H1 (cell line): Measurements from ENCODE around the gene LAIR2. TPM values are rescaled to one million over a fixed set of nuclear protein-coding genes. Genes with fewer than 3 reads are reported as not detected.

Experiments used
- CTCF ChIA-PET: fragments of 300-600 bp; sonication (Branson Sonifier 250); formaldehyde crosslinking; loops from one replicate; lab custom pipeline; 2021; ENCODE audit not compliant: partially characterized antibody; lab: Charles Lee
- POLR2A ChIA-PET: fragments of 300-600 bp; sonication (Branson Sonifier 250); formaldehyde crosslinking; loops from one replicate; lab custom pipeline; 2021; ENCODE audit warnings: inconsistent platforms; ENCODE audit not compliant: partially characterized antibody; lab: Charles Lee
- DNase-seq, 2 experiments: peaks; one replicate each; pipeline versions ENCODE4 v3.0.0 to v3.0.0-alpha.2; 2010 to 2022; ENCODE audit warnings: low spot score in 2 of 2, low read depth in 1 of 2, mixed read lengths in 1 of 2
- FAIRE-seq: peaks from 2 replicates; lab custom pipeline; 2011; peaks lifted over from hg19 to GRCh38; lab: Jason Lieb, UNC
- H2AFZ ChIP-seq: 2 replicates; pipeline ENCODE4 v1.8.1; 2012; ENCODE audit warnings: low read length, inconsistent platforms
- H2AK5ac ChIP-seq: 2 replicates; pipeline ENCODE4 v1.6.1; 2013; ENCODE audit warnings: low read depth, low read length
- H2BK120ac ChIP-seq: replicated peaks from 2 replicates; pipeline ENCODE3; 2013; ENCODE audit warnings: low read depth, low read length, inconsistent platforms
- H2BK12ac ChIP-seq: 2 replicates; pipeline ENCODE4 v1.6.1; 2013; ENCODE audit warnings: low read depth, low read length
- H2BK15ac ChIP-seq: 2 replicates; pipeline ENCODE4 v1.6.1; 2013; ENCODE audit warnings: low read length
- H2BK20ac ChIP-seq: 2 replicates; pipeline ENCODE4 v1.6.1; 2013; ENCODE audit warnings: low read length
- H2BK5ac ChIP-seq: 2 replicates; pipeline ENCODE4 v1.6.1; 2013; ENCODE audit warnings: low read depth, low read length
- H3K14ac ChIP-seq: 2 replicates; pipeline ENCODE4 v1.6.1; 2013; ENCODE audit warnings: inconsistent platforms; ENCODE audit not compliant: insufficient read length
- H3K18ac ChIP-seq: 2 replicates; pipeline ENCODE4 v1.6.1; 2013; ENCODE audit warnings: low read length; ENCODE audit errors: extremely low read depth
- H3K23ac ChIP-seq: 2 replicates; pipeline ENCODE4 v1.6.1; 2013; ENCODE audit warnings: inconsistent platforms; ENCODE audit not compliant: insufficient read length
- H3K23me2 ChIP-seq: 2 replicates; pipeline ENCODE4 v1.6.1; 2013; ENCODE audit warnings: low read depth, low read length
- H3K27ac ChIP-seq: 2 replicates; pipeline ENCODE4 v1.6.1; 2011; ENCODE audit warnings: low read depth, low read length, inconsistent platforms
- H3K27me3 ChIP-seq, 4 experiments: replicated peaks in 1 of 4; 1 replicate in 1 of 4; 2 replicates in 3 of 4; pipeline versions ENCODE4 v1.6.1 to v1.8.1; 2011 to 2013; ENCODE audit warnings: low read length in 3 of 4, mild to moderate bottlenecking in 3 of 4, inconsistent platforms in 2 of 4, mixed read lengths in 2 of 4, moderate library complexity in 1 of 4; ENCODE audit not compliant: control insufficient read depth in 3 of 4, insufficient read depth in 3 of 4; ENCODE audit errors: extremely low read depth in 1 of 4
- H3K36me3 ChIP-seq, 4 experiments: 2 replicates each; pipeline versions ENCODE4 v1.6.1 to v1.8.1; 2011 to 2013; ENCODE audit warnings: mild to moderate bottlenecking in 4 of 4, low read length in 3 of 4, moderate library complexity in 2 of 4, control low read depth in 1 of 4, inconsistent platforms in 1 of 4; ENCODE audit not compliant: insufficient read depth in 4 of 4, control insufficient read depth in 2 of 4
- H3K4ac ChIP-seq: replicated peaks from 2 replicates; pipeline ENCODE3; 2013; ENCODE audit warnings: low read length, low read depth, mixed read lengths, inconsistent platforms; ENCODE audit not compliant: insufficient read length
- H3K4me1 ChIP-seq, 4 experiments: replicated peaks in 1 of 4; 1 replicate in 1 of 4; 2 replicates in 3 of 4; pipeline versions ENCODE4 v1.6.1 to v1.8.1; 2011 to 2013; ENCODE audit warnings: low read length in 3 of 4, inconsistent platforms in 2 of 4, mixed read lengths in 1 of 4; ENCODE audit not compliant: insufficient read depth in 4 of 4, control insufficient read depth in 3 of 4
- H3K4me2 ChIP-seq, 2 experiments: 2 replicates each; pipeline versions ENCODE4 v1.6.1 to v1.8.1; 2011 to 2013; ENCODE audit warnings: low read depth in 2 of 2, low read length in 2 of 2, control low read depth in 1 of 2, inconsistent platforms in 1 of 2, mild to moderate bottlenecking in 1 of 2; ENCODE audit not compliant: insufficient read depth in 1 of 2
- H3K4me3 ChIP-seq, 4 experiments: fragments of 200-600, 300-600 bp in 1 of 4; sonication (generic), shearing (Covaris generic), sonication (Bioruptor Twin) in 1 of 4; 2 replicates each; pipeline versions ENCODE4 v1.5.1 to v1.8.1; 2011 to 2016; ENCODE audit warnings: low read length in 4 of 4, low read depth in 3 of 4, control low read depth in 2 of 4, inconsistent platforms in 2 of 4, mild to moderate bottlenecking in 2 of 4, mixed read lengths in 1 of 4, moderate library complexity in 1 of 4; ENCODE audit not compliant: insufficient read depth in 2 of 4; ENCODE audit errors: extremely low read depth in 1 of 4
- H3K56ac ChIP-seq: replicated peaks from 2 replicates; pipeline ENCODE3; 2013; ENCODE audit warnings: low read depth, mild to moderate bottlenecking, mixed read lengths, low read length, inconsistent platforms; ENCODE audit not compliant: insufficient read length
- H3K79me1 ChIP-seq: 2 replicates; pipeline ENCODE4 v1.6.1; 2013; ENCODE audit warnings: low read depth, low read length, control low read depth
- H3K79me2 ChIP-seq, 2 experiments: 2 replicates each; pipeline versions ENCODE4 v1.6.1 to v1.8.1; 2012 to 2013; ENCODE audit warnings: low read length in 2 of 2, mild to moderate bottlenecking in 2 of 2, inconsistent platforms in 1 of 2; ENCODE audit not compliant: insufficient read depth in 2 of 2, control insufficient read depth in 1 of 2
- H3K9ac ChIP-seq, 4 experiments: replicated peaks in 1 of 4; 1 replicate in 1 of 4; 2 replicates in 3 of 4; pipeline versions ENCODE4 v1.6.1 to v1.8.1; 2011 to 2013; ENCODE audit warnings: low read depth in 3 of 4, low read length in 3 of 4, control low read depth in 2 of 4, mild to moderate bottlenecking in 2 of 4, moderate library complexity in 2 of 4, inconsistent platforms in 1 of 4; ENCODE audit errors: extremely low read depth in 1 of 4
- H3K9me3 ChIP-seq, 2 experiments: 2 replicates each; pipeline versions ENCODE4 v1.6.1 to v1.8.1; 2012 to 2013; ENCODE audit warnings: mild to moderate bottlenecking in 2 of 2, moderate library complexity in 2 of 2, control low read depth in 1 of 2, inconsistent platforms in 1 of 2, low read depth in 1 of 2, low read length in 1 of 2, mixed read lengths in 1 of 2; ENCODE audit not compliant: insufficient read depth in 2 of 2
- H4K20me1 ChIP-seq, 2 experiments: replicated peaks in 1 of 2; 2 replicates each; pipeline versions ENCODE3 to v1.8.1; 2011 to 2013; ENCODE audit warnings: inconsistent platforms in 2 of 2, low read length in 2 of 2, mild to moderate bottlenecking in 1 of 2; ENCODE audit not compliant: insufficient read depth in 2 of 2, control insufficient read depth in 1 of 2
- H4K5ac ChIP-seq: 2 replicates; pipeline ENCODE4 v1.6.1; 2013; ENCODE audit warnings: low read length, low read depth, mixed read lengths, inconsistent platforms; ENCODE audit not compliant: insufficient read length
- H4K8ac ChIP-seq: 2 replicates; pipeline ENCODE4 v1.8.0; 2013; ENCODE audit warnings: mild to moderate bottlenecking, moderate library complexity, low read length, inconsistent platforms; ENCODE audit not compliant: insufficient read depth; ENCODE audit errors: extremely low read depth
- H4K91ac ChIP-seq: replicated peaks from 2 replicates; pipeline ENCODE3; 2013; ENCODE audit warnings: low read length, mixed read lengths, inconsistent platforms; ENCODE audit not compliant: insufficient read length
- CHD2 ChIP-seq: IDR thresholded peaks from 2 replicates; pipeline ENCODE4 v1.6.1; 2012; ENCODE audit warnings: low read length, improper control_type of control experiment
- EGR1 ChIP-seq: IDR thresholded peaks from 2 replicates; pipeline ENCODE4 v1.6.1; 2011; ENCODE audit warnings: low read depth, low read length, borderline replicate concordance
- KDM4A ChIP-seq: IDR thresholded peaks from one replicate; pipeline ENCODE4 v1.7.1; 2012; ENCODE audit warnings: low read depth, mild to moderate bottlenecking, moderate library complexity, low read length, inconsistent platforms; ENCODE audit not compliant: severe bottlenecking
- POLR2A ChIP-seq, 2 experiments: IDR thresholded peaks; 1 replicate in 1 of 2; 2 replicates in 1 of 2; pipeline ENCODE4 v1.6.1; 2011; ENCODE audit warnings: low read depth in 2 of 2, low read length in 2 of 2, mild to moderate bottlenecking in 2 of 2; ENCODE audit errors: control extremely low read depth in 1 of 2
- RBBP5 ChIP-seq: IDR thresholded peaks from 2 replicates; pipeline ENCODE4 v1.7.1; 2012; ENCODE audit warnings: low read depth, mild to moderate bottlenecking, inconsistent platforms, low read length, moderate library complexity, borderline replicate concordance
- TAF1 ChIP-seq: IDR thresholded peaks from 2 replicates; pipeline ENCODE4 v1.6.1; 2011; ENCODE audit warnings: mild to moderate bottlenecking, low read depth, low read length
- TAF7 ChIP-seq: optimal IDR thresholded peaks from 2 replicates; pipeline ENCODE3; 2011; ENCODE audit warnings: low read depth, mild to moderate bottlenecking, inconsistent platforms, low read length, moderate library complexity, borderline replicate concordance
- TBP ChIP-seq: IDR thresholded peaks from 2 replicates; pipeline ENCODE4 v1.6.1; 2011; ENCODE audit warnings: low read depth, low read length, improper control_type of control experiment
- TCF12 ChIP-seq: IDR thresholded peaks from 2 replicates; pipeline ENCODE4 v1.6.1; 2011; ENCODE audit warnings: low read depth, mild to moderate bottlenecking, low read length
- WGBS, 2 experiments: shearing (Covaris generic) in 1 of 2; methylation state at CpG; one replicate each; pipeline versions ENCODE4 v1.1.6 to v1.1.7; 2013 to 2015; ENCODE audit warnings: low lambda C conversion rate in 2 of 2, mixed read lengths in 2 of 2, inconsistent platforms in 1 of 2, low coverage in 1 of 2, missing lambda C conversion rate in 1 of 2; ENCODE audit not compliant: insufficient replicate concordance in 2 of 2, insufficient coverage in 1 of 2, insufficient read length in 1 of 2; ENCODE audit errors: extremely low coverage in 1 of 2, missing lambda C conversion rate in 1 of 2; 5-methylcytosine and 5-hydroxymethylcytosine counted together
- polyA plus RNA-seq, 7 experiments: library from polyadenylated mRNA; depleted of rRNA in 3 of 7; stranded (reverse) in 5 of 7; unstranded in 2 of 7; fragments of >200 nt in 5 of 7; fragments of 200-250 nt in 2 of 7; gene quantifications; 1 replicate in 5 of 7; 2 replicates in 1 of 7; 4 replicates in 1 of 7; pipeline versions ENCODE4 v1.2.1 to v1.2.3, GENCODE V29; 2011 to 2013; ENCODE audit warnings: missing spikeins in 2 of 7, mixed read lengths in 2 of 7
- total RNA-seq: library from RNA; stranded (reverse); fragmentation: NEBNext Ultra II Directional; extraction: Animal tissue kit (Norgen Biotek cat#: 25700); gene quantifications from 2 replicates; pipeline ENCODE4 v1.2.1, GENCODE V29; 2021
- TF ChIP-seq, protein P1 (sequence below): IDR thresholded peaks from 2 replicates; pipeline ENCODE4 v1.6.1; 2011; ENCODE audit warnings: low read depth, mild to moderate bottlenecking, low read length; ENCODE audit not compliant: insufficient read depth
- TF ChIP-seq, protein P2 (sequence below): IDR thresholded peaks from 2 replicates; pipeline ENCODE4 v1.6.1; 2012; ENCODE audit warnings: inconsistent platforms

LAIR2 gene
- total and polyA plus RNA-seq, 2 of the 8 experiments (the other 6 are each of a cell fraction or from before 2014, with no cell fraction given): not detected

DNA sequence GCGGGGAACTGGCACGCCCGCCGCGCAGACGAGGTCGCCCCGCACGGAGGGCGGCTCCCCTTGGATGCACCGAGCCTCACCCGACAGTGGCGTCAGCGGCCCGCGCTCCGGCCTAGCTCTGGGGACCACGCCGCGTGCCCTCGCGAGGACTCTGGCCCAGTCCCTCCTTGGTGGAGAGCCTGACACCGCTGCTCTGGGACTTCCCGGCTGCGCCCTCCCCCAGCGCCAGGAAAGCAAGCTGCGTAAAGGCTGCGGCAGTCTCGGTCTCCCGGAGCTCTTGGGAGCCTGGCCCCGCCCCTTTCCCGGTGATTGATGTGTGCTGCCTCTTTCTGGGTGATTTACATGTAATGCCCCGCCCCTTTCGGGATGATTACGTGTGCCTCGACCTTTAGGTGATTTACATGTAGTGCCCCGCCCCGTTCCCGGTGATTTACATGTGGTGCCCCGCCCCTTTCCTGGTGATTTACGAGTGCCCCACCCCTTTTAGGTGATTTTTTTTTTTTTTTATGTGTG is 39.0 kb upstream of the LAIR2 start, which contains the start of gene LENG9:
TSS of gene LENG9 (minus strand) at position 248 of the 513 bp plus-strand sequence. CDS start 252 bp downstream, outside the sequence.
- Histone ChIP-seq H3K4ac (peak within 1 kb of the TSS; percentile 97), H3K27me3 (peaks cover 0 to 11% (median 5%) of the 10 kb centered on the region in 4 experiments; a peak in 5 of 7 replicates), H2BK20ac (no peak within 1 kb of the TSS), H4K91ac (peak within 1 kb of the TSS; percentile 81), H3K23ac (no peak within 1 kb of the TSS), H3K79me2 (peaks cover 0 to 4% of the 10 kb centered on the region in 2 experiments; a peak in 1 of 4 replicates), H3K79me1 (peaks cover 13% of the 10 kb centered on the region), H2BK120ac (no peak within 1 kb of the TSS), H4K20me1 (peaks cover 4 to 19% of the 10 kb centered on the region in 2 experiments), H2BK12ac (0 out of 2 replicates have a peak within 1 kb of the TSS, but pooled peaks have one; percentile 27), H4K5ac (peak within 1 kb of the TSS; percentile 83), H4K8ac (peak within 1 kb of the TSS; percentile 91), H2AFZ (no peak within 1 kb of the TSS), H3K9me3 (no peaks in the 10 kb centered on the region), H2AK5ac (no peak within 1 kb of the TSS), H3K4me3 (peak within 1 kb of the TSS; percentile 68 to 87 (median 80)), H3K4me1 (peaks cover 0 to 8% (median 5%) of the 10 kb centered on the region in 4 experiments; a peak in 5 of 7 replicates), H2BK15ac (peak within 1 kb of the TSS; percentile 46; the same call in 1 of the 2 replicates), H3K18ac (peak within 1 kb of the TSS; percentile 96), H2BK5ac (peak within 1 kb of the TSS; percentile 94), H3K27ac (peak within 1 kb of the TSS; percentile 86), H3K4me2 (peak within 1 kb of the TSS; percentile 35 to 95), H3K23me2 (peaks cover 10% of the 10 kb centered on the region; the same call in 1 of the 2 replicates), H3K9ac (peak within 1 kb of the TSS; percentile 73 to 77 (median 76)), H3K36me3 (peaks cover 8 to 31% (median 13%) of the 10 kb centered on the region in 4 experiments; a peak in 6 of 8 replicates), H3K14ac (no peak within 1 kb of the TSS), H3K56ac (peak within 1 kb of the TSS; percentile 82)
- 3% methylated on average over 39 of the region's 41 CpGs; no CpG with 5 or more reads in 1 of the 2 experiments for WGBS, 2 experiments
- ChIA-PET CTCF (interaction anchor here (1.0 kb wide), 1 partner anchor 876 kb away, joined by 5 read pairs; the partner anchor contains the start of gene KMT5C), POLR2A (interaction anchor here (0.6 to 6.7 kb wide), 14 partner anchors 10 to 1084 kb away, joined by 3 to 129 read pairs (median 4); partner anchors contain the start of genes CDC42EP5, LENG8 and RPS9)
- FAIRE-seq: no peak
- DNase-seq: peak; percentile 92 to 98
- TF ChIP-seq, protein P1, sequence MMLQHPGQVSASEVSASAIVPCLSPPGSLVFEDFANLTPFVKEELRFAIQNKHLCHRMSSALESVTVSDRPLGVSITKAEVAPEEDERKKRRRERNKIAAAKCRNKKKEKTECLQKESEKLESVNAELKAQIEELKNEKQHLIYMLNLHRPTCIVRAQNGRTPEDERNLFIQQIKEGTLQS: no peak
- peak; percentile 11 for TF ChIP-seq TAF7
- TF ChIP-seq POLR2A (IDR thresholded peaks at IDR 0.05; ENCODE audit: control extremely low read depth in 1 of 2, low read depth in 2 of 2, low read length in 2 of 2): peak; percentile 43 to 57; a peak in 2 of 3 replicates
- TF ChIP-seq RBBP5: 0 out of 2 replicates have a peak, but pooled peaks have one; percentile 90
- peak; percentile 59 for TF ChIP-seq KDM4A
- TF ChIP-seq, protein P2, sequence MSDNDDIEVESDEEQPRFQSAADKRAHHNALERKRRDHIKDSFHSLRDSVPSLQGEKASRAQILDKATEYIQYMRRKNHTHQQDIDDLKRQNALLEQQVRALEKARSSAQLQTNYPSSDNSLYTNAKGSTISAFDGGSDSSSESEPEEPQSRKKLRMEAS: peak; percentile 62; the same call in 1 of the 2 replicates
- peak; percentile 61 for TF ChIP-seq TAF1
- no peak for TF ChIP-seq TCF12
- TF ChIP-seq EGR1: no peak
- TF ChIP-seq TBP: peak; percentile 66
- 0 out of 2 replicates have a peak, but pooled peaks have one; percentile 57 for TF ChIP-seq CHD2
